ENCODE data around the gene REG4. TPM values are rescaled to one million over a fixed set of nuclear protein-coding genes. Genes with fewer than 3 reads are reported as not detected.
"Not testable (repeated sequence)": the region's sequence is repeated elsewhere in the genome, so short reads cannot be mapped to it uniquely, and the experiment has no call there.

The REG4 gene
- total RNA-seq, result 10 to 100 TPM in 1 of 3 donors, 1 to 10 TPM in 2; 1.6 to 36.1 (median 9.3) TPM
- long read RNA-seq, donor 1, partial matches to known transcripts, result 0 of 1 reads
- long read RNA-seq, donor 1, other reads (novel, unspliced or antisense), result 0 of 1 reads
- long read RNA-seq, donor 2, transcript REG4-201 (6 exons, 1,357 nt), result major isoform, 40 of 42 reads
- long read RNA-seq, donor 2, partial matches to known transcripts, result 1 of 42 reads
- long read RNA-seq, donor 2, other reads (novel, unspliced or antisense), result 1 of 42 reads

GRCh38 chr1:119811387-119811786, at the start of gene REG4:
REG4 (minus strand) TSS chr1:119811460; CDS start chr1:119808769, 2,691 bp downstream.
- H3K4me3 ChIP-seq, result no peak within 1 kb of the TSS
- ATAC-seq, result peak; percentile 62

GRCh38 chr1:119859647-119860046, 48.4 kb upstream of the REG4 start:
- TF ChIP-seq, protein P1, sequence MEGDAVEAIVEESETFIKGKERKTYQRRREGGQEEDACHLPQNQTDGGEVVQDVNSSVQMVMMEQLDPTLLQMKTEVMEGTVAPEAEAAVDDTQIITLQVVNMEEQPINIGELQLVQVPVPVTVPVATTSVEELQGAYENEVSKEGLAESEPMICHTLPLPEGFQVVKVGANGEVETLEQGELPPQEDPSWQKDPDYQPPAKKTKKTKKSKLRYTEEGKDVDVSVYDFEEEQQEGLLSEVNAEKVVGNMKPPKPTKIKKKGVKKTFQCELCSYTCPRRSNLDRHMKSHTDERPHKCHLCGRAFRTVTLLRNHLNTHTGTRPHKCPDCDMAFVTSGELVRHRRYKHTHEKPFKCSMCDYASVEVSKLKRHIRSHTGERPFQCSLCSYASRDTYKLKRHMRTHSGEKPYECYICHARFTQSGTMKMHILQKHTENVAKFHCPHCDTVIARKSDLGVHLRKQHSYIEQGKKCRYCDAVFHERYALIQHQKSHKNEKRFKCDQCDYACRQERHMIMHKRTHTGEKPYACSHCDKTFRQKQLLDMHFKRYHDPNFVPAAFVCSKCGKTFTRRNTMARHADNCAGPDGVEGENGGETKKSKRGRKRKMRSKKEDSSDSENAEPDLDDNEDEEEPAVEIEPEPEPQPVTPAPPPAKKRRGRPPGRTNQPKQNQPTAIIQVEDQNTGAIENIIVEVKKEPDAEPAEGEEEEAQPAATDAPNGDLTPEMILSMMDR (IDR thresholded peaks at IDR 0.05), result no peak
- Histone ChIP-seq H3K4me1 (ENCODE audit: low read depth) (no peaks in the 10 kb centered on the region), H3K4me3 (no peak overlapping the region), H3K9me3 (no peaks in the 10 kb centered on the region), H3K36me3 (ENCODE audit: low read depth) (no peaks in the 10 kb centered on the region)
- DNase-seq (no peak), ATAC-seq (peak; percentile 73)
- intact Hi-C loops (cut with DNase I, micrococcal nuclease), result no loop called here

More at GRCh38 chr1:119811387-119811786, at the start of gene REG4:
- Histone ChIP-seq H3K36me3 (ENCODE audit: low read depth) (no peaks in the 10 kb centered on the region), H3K9me3 (no peaks in the 10 kb centered on the region), H3K4me1 (ENCODE audit: low read depth) (peaks cover 8% of the 10 kb centered on the region)
- intact Hi-C loops (cut with DNase I, micrococcal nuclease), result no loop called here
- TF ChIP-seq, protein P1 (IDR thresholded peaks at IDR 0.05), result no peak
- no peak for DNase-seq

- DNase-seq, result peak in 2 of 3 donors; percentile 17 to 38
- H3K4me1 ChIP-seq (ENCODE audit: low read depth); ATAC-seq; H3K9me3 ChIP-seq; H3K4me3 ChIP-seq; intact Hi-C loops (cut with DNase I, micrococcal nuclease); H3K36me3 ChIP-seq (ENCODE audit: low read depth): not testable (repeated sequence)
Observed at GRCh38 chr1:119858556-119859214, 47.4 kb upstream of the REG4 start.

- DNase-seq, result no peak
- ATAC-seq, result no peak
- Histone ChIP-seq H3K9me3 (no peaks in the 10 kb centered on the region), H3K4me3 (no peak overlapping the region), H3K4me1 (ENCODE audit: low read depth) (no peaks in the 10 kb centered on the region), H3K36me3 (ENCODE audit: low read depth) (no peaks in the 10 kb centered on the region)
- intact Hi-C loops (cut with DNase I, micrococcal nuclease), result no loop called here
- TF ChIP-seq, protein P1 (IDR thresholded peaks at IDR 0.05), result no peak
Observed at GRCh38 chr1:119858126-119858525, 46.9 kb upstream of the REG4 start.

DNA sequence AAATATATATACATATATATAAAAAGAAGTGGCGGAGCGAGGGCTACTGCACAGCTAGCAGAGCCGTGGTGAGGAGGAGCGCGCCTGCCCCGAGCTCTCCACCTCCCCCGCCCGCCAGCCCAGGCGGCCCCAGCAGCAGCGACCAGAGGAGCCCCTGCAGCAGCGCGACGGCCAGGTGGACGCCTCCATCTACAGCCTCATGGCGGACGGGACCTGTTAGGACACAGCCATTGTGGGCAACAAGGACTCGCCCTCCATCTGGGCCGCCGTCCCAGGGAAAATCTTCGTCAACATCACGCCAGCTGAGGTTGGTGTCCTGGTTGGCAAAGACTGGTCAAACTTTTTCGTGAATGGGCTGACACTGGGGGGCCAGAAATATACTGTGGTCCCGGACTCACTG, 41.9 kb upstream of the REG4 start:
- TF ChIP-seq, protein P1 (IDR thresholded peaks at IDR 0.05), result no peak
- no peak for DNase-seq
- H3K9me3 ChIP-seq, result no peaks in the 10 kb centered on the region
- no peak overlapping the region for H3K4me3 ChIP-seq
- intact Hi-C loops (cut with DNase I, micrococcal nuclease), result no loop called here
- H3K4me1 ChIP-seq (ENCODE audit: low read depth), result no peaks in the 10 kb centered on the region
- H3K36me3 ChIP-seq (ENCODE audit: low read depth), result no peaks in the 10 kb centered on the region
- ATAC-seq, result no peak

- intact Hi-C loops (cut with DNase I, micrococcal nuclease); H3K4me1 ChIP-seq (ENCODE audit: low read depth); ATAC-seq; H3K9me3 ChIP-seq; H3K36me3 ChIP-seq (ENCODE audit: low read depth); H3K4me3 ChIP-seq; DNase-seq: not testable (repeated sequence)
Observed at GRCh38 chr1:119844206-119844605, 32.9 kb upstream of the REG4 start.

Data from mucosa of descending colon (tissue), 3 donors.